H1 (cell line): ENCODE measurements around the gene DPYSL4.

Experiments
- CEBPB ChIP-seq: IDR thresholded peaks from 2 replicates; pipeline ENCODE4 v1.6.1; 2012; ENCODE audit warnings: low read depth, low read length
- CTCF ChIP-seq, 3 experiments: IDR thresholded peaks; 1 replicate in 2 of 3; 2 replicates in 1 of 3; pipeline versions ENCODE4 v1.5.1 to v1.6.1; 2011; ENCODE audit warnings: low read length in 3 of 3, mild to moderate bottlenecking in 3 of 3, inconsistent platforms in 2 of 3, low read depth in 1 of 3, moderate library complexity in 1 of 3; ENCODE audit not compliant: insufficient read depth in 1 of 3; ENCODE audit errors: control extremely low read depth in 1 of 3
- EP300 ChIP-seq, 2 experiments: IDR thresholded peaks; 1 replicate in 1 of 2; 2 replicates in 1 of 2; pipeline ENCODE4 v1.6.1; 2011 to 2012; ENCODE audit warnings: low read depth in 2 of 2, low read length in 2 of 2, mild to moderate bottlenecking in 2 of 2, borderline replicate concordance in 1 of 2, inconsistent platforms in 1 of 2, moderate library complexity in 1 of 2
- SIN3A ChIP-seq, 2 experiments: IDR thresholded peaks in 1 of 2; conservative IDR thresholded peaks in 1 of 2; 2 replicates each; pipeline ENCODE4 v1.6.1; 2011 to 2012; ENCODE audit warnings: low read length in 2 of 2, improper control_type of control experiment in 1 of 2, low read depth in 1 of 2, mild to moderate bottlenecking in 1 of 2
- TAF1 ChIP-seq: IDR thresholded peaks from 2 replicates; pipeline ENCODE4 v1.6.1; 2011; ENCODE audit warnings: mild to moderate bottlenecking, low read depth, low read length

GRCh38 chr10:132173185-132173584 is 13.6 kb upstream of the DPYSL4 start:
- no peak for TF ChIP-seq EP300 (IDR thresholded peaks at IDR 0.05; ENCODE audit: borderline replicate concordance in 1 of 2, low read depth in 2 of 2, low read length in 2 of 2)
- no peak for TF ChIP-seq CTCF (IDR thresholded peaks at IDR 0.05; ENCODE audit: control extremely low read depth in 1 of 3, insufficient read depth in 1 of 3, low read depth in 1 of 3, low read length in 3 of 3)
- TF ChIP-seq TAF1, result no peak
- no peak for TF ChIP-seq CEBPB
- TF ChIP-seq SIN3A (conservative IDR thresholded peaks at IDR 0.05 in 1 of 2, IDR thresholded peaks at IDR 0.05 in 1 of 2; ENCODE audit: low read depth in 1 of 2, low read length in 2 of 2), result no peak
